Measurements from ENCODE around the gene BARD1.

The BARD1 gene

GRCh38 chr2:214750529-214750928 lies 59.0 kb downstream of the BARD1 start:
- Histone ChIP-seq H3K9me3 (ENCODE audit: control insufficient read depth, insufficient read depth, low read length) (peaks cover 4% of the 10 kb centered on the region; the same call in 1 of the 2 replicates), H3F3A (ENCODE audit: control insufficient read depth, insufficient read depth) (no peaks in the 10 kb centered on the region; the same call in 1 of the 2 replicates), H3K27me3 (ENCODE audit: control insufficient read depth, low read length) (no peaks in the 10 kb centered on the region), H3K79me2 (ENCODE audit: control insufficient read depth, low read length) (peaks cover 53% of the 10 kb centered on the region), H3K4me1 (ENCODE audit: control insufficient read depth, low read length) (peaks cover 14% of the 10 kb centered on the region), H3K27ac (ENCODE audit: low read depth, low read length) (no peak overlapping the region), H3K4me2 (ENCODE audit: low read length) (no peak overlapping the region), H3K36me3 (ENCODE audit: control insufficient read depth, low read length) (peaks cover 87% of the 10 kb centered on the region), H3K9me2 (replicated peaks; ENCODE audit: control insufficient read depth, low read length) (no peaks in the 10 kb centered on the region), H3K4me3 (ENCODE audit: low read length) (no peak overlapping the region), H4K20me1 (ENCODE audit: control insufficient read depth, insufficient read depth, low read depth, low read length) (no peaks in the 10 kb centered on the region)
- TF ChIP-seq EZH2phosphoT487 (IDR thresholded peaks at IDR 0.05; ENCODE audit: borderline replicate concordance, low read length): no peak
- no peak for TF ChIP-seq CTCF (IDR thresholded peaks at IDR 0.05; ENCODE audit: low read depth, low read length, poor library complexity, severe bottlenecking)

DNA sequence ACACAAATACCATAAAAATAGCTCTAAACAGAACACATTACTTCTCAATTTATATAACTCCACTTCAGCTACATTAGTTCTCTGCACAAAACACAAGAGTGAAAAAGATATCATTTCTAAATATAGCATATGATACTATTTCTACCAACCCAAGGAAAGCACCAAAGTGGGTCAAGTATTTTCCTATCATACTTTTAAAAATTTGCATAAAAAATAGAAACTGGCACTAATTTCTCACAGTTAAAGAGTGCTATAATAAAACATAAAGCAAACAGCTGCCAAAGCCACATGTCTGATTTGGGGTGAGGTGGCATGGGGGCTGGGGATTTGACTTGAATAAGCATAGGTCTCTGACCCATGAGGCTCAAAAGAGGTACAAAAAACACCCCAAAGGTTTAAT lies 61.5 kb downstream of the BARD1 start:
- peaks cover 87% of the 10 kb centered on the region for H3K36me3 ChIP-seq (ENCODE audit: control insufficient read depth, low read length)
- H3K9me3 ChIP-seq (ENCODE audit: control insufficient read depth, insufficient read depth, low read length): peaks cover 4% of the 10 kb centered on the region; the same call in 1 of the 2 replicates
- H3K9me2 ChIP-seq (replicated peaks; ENCODE audit: control insufficient read depth, low read length): no peaks in the 10 kb centered on the region
- H3K27me3 ChIP-seq (ENCODE audit: control insufficient read depth, low read length): no peaks in the 10 kb centered on the region
- H3K4me2 ChIP-seq (ENCODE audit: low read length): no peak overlapping the region
- H3F3A ChIP-seq (ENCODE audit: control insufficient read depth, insufficient read depth): no peaks in the 10 kb centered on the region; the same call in 1 of the 2 replicates
- TF ChIP-seq EZH2phosphoT487 (IDR thresholded peaks at IDR 0.05; ENCODE audit: borderline replicate concordance, low read length): no peak
- TF ChIP-seq CTCF (IDR thresholded peaks at IDR 0.05; ENCODE audit: low read depth, low read length, poor library complexity, severe bottlenecking): no peak
- peaks cover 35% of the 10 kb centered on the region for H3K79me2 ChIP-seq (ENCODE audit: control insufficient read depth, low read length)
- no peaks in the 10 kb centered on the region for H4K20me1 ChIP-seq (ENCODE audit: control insufficient read depth, insufficient read depth, low read depth, low read length)
- no peak overlapping the region for H3K27ac ChIP-seq (ENCODE audit: low read depth, low read length)
- H3K4me1 ChIP-seq (ENCODE audit: control insufficient read depth, low read length): peaks cover 14% of the 10 kb centered on the region
- no peak overlapping the region for H3K4me3 ChIP-seq (ENCODE audit: low read length)

DNA sequence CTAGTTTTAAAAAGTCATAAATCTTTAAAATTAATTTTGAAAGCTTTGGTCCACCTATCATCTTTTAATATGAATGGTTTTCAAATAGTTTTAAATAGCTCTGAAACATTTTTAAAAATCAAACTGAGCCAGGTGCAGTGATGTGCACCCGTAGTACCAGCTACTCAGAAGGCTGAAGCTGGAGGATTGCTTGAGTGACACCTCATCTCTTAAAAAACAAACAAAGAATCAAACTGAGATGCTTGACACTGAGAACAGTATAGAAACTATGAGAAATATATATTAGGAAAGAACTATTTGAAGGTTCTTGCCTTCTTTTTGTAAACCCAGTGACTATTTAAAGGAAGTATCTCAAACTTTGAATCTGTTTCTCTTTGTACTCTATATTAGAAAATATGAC lies 67.4 kb downstream of the BARD1 start:
- H3K27ac ChIP-seq (ENCODE audit: low read depth, low read length): no peak overlapping the region
- peaks cover 78% of the 10 kb centered on the region for H3K36me3 ChIP-seq (ENCODE audit: control insufficient read depth, low read length)
- no peaks in the 10 kb centered on the region for H4K20me1 ChIP-seq (ENCODE audit: control insufficient read depth, insufficient read depth, low read depth, low read length)
- H3F3A ChIP-seq (ENCODE audit: control insufficient read depth, insufficient read depth): peaks cover 2% of the 10 kb centered on the region; the same call in 1 of the 2 replicates
- H3K27me3 ChIP-seq (ENCODE audit: control insufficient read depth, low read length): no peaks in the 10 kb centered on the region
- H3K4me3 ChIP-seq (ENCODE audit: low read length): no peak overlapping the region
- H3K4me2 ChIP-seq (ENCODE audit: low read length): no peak overlapping the region
- H3K79me2 ChIP-seq (ENCODE audit: control insufficient read depth, low read length): peaks cover 15% of the 10 kb centered on the region
- H3K9me3 ChIP-seq (ENCODE audit: control insufficient read depth, insufficient read depth, low read length): no peaks in the 10 kb centered on the region
- no peaks in the 10 kb centered on the region for H3K4me1 ChIP-seq (ENCODE audit: control insufficient read depth, low read length)
- H3K9me2 ChIP-seq (replicated peaks; ENCODE audit: control insufficient read depth, low read length): no peaks in the 10 kb centered on the region
- TF ChIP-seq EZH2phosphoT487 (IDR thresholded peaks at IDR 0.05; ENCODE audit: borderline replicate concordance, low read length) (no peak), CTCF (IDR thresholded peaks at IDR 0.05; ENCODE audit: low read depth, low read length, poor library complexity, severe bottlenecking) (no peak)

Measured in DOHH2 (cell line).